Activated T-cell treated with anti-CD3 and anti-CD28 coated beads, Interleukin-2, amount 50 U/mL, for 4 hours (primary cell): ENCODE measurements around the gene PER2. TPM values are rescaled to one million over a fixed set of nuclear protein-coding genes. Genes with fewer than 3 reads are reported as not detected.
"Not testable (repeated sequence)": the region's sequence is repeated elsewhere in the genome, so short reads cannot be mapped to it uniquely, and the experiment has no call there.

Experiments
- ATAC-seq, 2 donors: fragments of 200-7000 bp; cut with Tn5 transposase; one replicate each; pipeline ENCODE4 v1.10.0; 2021
- DNase-seq: peaks from one replicate; pipeline ENCODE4 v3.0.0-alpha.2; 2020
- H3K27me3 Mint-ChIP-seq: one replicate; pipeline ENCODE4 v1.8.0; 2021; ENCODE audit warnings: low read depth, mixed read lengths
- H3K36me3 Mint-ChIP-seq: one replicate; pipeline ENCODE4 v1.8.0; 2022; ENCODE audit warnings: mixed read lengths; ENCODE audit not compliant: insufficient read depth
- H3K4me1 Mint-ChIP-seq: one replicate; pipeline ENCODE4 v1.8.0; 2021; ENCODE audit warnings: low read depth, mixed read lengths
- H3K4me3 Mint-ChIP-seq: one replicate; pipeline ENCODE4 v1.8.0; 2021; ENCODE audit warnings: mild to moderate bottlenecking, moderate library complexity, mixed read lengths
- H3K9me3 Mint-ChIP-seq: one replicate; pipeline ENCODE4 v1.8.0; 2021; ENCODE audit warnings: mixed read lengths
- total RNA-seq, 3 donors: library from RNA; stranded (reverse); gene quantifications; one replicate each; pipeline ENCODE4 v1.2.1, GENCODE V29; 2021

The PER2 gene, protein sequence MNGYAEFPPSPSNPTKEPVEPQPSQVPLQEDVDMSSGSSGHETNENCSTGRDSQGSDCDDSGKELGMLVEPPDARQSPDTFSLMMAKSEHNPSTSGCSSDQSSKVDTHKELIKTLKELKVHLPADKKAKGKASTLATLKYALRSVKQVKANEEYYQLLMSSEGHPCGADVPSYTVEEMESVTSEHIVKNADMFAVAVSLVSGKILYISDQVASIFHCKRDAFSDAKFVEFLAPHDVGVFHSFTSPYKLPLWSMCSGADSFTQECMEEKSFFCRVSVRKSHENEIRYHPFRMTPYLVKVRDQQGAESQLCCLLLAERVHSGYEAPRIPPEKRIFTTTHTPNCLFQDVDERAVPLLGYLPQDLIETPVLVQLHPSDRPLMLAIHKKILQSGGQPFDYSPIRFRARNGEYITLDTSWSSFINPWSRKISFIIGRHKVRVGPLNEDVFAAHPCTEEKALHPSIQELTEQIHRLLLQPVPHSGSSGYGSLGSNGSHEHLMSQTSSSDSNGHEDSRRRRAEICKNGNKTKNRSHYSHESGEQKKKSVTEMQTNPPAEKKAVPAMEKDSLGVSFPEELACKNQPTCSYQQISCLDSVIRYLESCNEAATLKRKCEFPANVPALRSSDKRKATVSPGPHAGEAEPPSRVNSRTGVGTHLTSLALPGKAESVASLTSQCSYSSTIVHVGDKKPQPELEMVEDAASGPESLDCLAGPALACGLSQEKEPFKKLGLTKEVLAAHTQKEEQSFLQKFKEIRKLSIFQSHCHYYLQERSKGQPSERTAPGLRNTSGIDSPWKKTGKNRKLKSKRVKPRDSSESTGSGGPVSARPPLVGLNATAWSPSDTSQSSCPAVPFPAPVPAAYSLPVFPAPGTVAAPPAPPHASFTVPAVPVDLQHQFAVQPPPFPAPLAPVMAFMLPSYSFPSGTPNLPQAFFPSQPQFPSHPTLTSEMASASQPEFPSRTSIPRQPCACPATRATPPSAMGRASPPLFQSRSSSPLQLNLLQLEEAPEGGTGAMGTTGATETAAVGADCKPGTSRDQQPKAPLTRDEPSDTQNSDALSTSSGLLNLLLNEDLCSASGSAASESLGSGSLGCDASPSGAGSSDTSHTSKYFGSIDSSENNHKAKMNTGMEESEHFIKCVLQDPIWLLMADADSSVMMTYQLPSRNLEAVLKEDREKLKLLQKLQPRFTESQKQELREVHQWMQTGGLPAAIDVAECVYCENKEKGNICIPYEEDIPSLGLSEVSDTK (N-terminal part only)
- 10 to 100 TPM; 22.8 to 25.4 (median 24.6) TPM for total RNA-seq

GRCh38 chr2:238287737-238288649 is at the start of gene PER2:
Gene PER2, minus strand, starts transcription at chr2:238288610. Its CDS starts 10,674 bp downstream, at chr2:238277936.
- Mint-ChIP-seq H3K4me1 (peaks cover 45% of the 10 kb centered on the region), H3K36me3 (no peaks in the 10 kb centered on the region), H3K4me3 (peak within 1 kb of the TSS; percentile 89), H3K27me3 (no peaks in the 10 kb centered on the region), H3K9me3 (no peaks in the 10 kb centered on the region)
- peak; percentile 23 to 25 for ATAC-seq
- peak; percentile 30 for DNase-seq

DNA sequence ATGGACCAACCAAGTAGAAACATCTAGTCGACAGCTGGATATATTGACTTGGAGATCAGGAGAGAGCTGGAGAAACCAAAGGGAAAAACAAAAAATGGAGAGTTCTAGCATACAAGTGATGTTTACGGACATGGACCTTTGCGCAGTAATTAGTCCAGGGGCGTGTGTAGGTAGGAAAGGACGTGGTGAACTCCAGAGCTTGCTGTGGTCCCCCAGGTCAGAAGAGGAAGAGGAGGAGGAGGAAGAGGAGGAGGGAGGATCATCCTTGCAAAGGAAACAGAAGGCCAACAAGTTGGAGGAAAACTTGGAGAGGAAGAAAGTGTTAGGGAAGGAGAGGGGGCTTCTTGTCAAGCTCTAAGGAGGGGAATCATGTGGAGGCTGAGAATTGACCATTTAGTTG is 49.4 kb upstream of the PER2 start:
- ATAC-seq: no peak
- H3K36me3 Mint-ChIP-seq: peaks cover 13% of the 10 kb centered on the region
- DNase-seq: no peak
- peaks cover 3% of the 10 kb centered on the region for H3K4me1 Mint-ChIP-seq
- H3K4me3 Mint-ChIP-seq: no peak overlapping the region
- no peaks in the 10 kb centered on the region for H3K9me3 Mint-ChIP-seq
- H3K27me3 Mint-ChIP-seq: no peaks in the 10 kb centered on the region

- DNase-seq (no peak), ATAC-seq (no peak)
- peaks cover 13% of the 10 kb centered on the region for H3K36me3 Mint-ChIP-seq
- no peak overlapping the region for H3K4me3 Mint-ChIP-seq
- no peaks in the 10 kb centered on the region for H3K9me3 Mint-ChIP-seq
- H3K4me1 Mint-ChIP-seq: peaks cover 3% of the 10 kb centered on the region
- H3K27me3 Mint-ChIP-seq: no peaks in the 10 kb centered on the region
Measured at GRCh38 chr2:238336793-238337444, 48.5 kb upstream of the PER2 start.

DNA sequence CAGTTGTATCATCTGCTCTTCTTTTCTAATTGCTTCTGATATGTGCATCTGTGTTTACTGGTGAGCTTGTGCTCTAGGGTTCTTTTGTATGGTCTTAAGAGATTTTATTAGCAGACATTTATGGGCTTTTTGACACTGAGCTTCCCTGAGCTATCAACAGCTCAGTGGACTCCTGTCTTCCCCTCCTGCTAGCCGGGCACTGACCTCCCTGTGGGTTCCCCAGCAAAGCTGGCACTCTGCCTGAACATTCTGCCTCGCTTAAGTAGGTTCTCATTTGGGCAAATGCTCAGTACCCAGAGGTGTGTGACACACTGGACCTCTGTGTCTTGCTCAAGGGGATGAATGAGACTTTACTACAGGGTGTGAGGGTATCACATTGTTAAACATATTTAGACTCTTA is 47.7 kb upstream of the PER2 start:
- Mint-ChIP-seq H3K9me3 (no peaks in the 10 kb centered on the region), H3K27me3 (no peaks in the 10 kb centered on the region), H3K4me3 (no peak overlapping the region), H3K36me3 (peaks cover 13% of the 10 kb centered on the region), H3K4me1 (peaks cover 3% of the 10 kb centered on the region)
- ATAC-seq (no peak), DNase-seq (no peak)

- peaks cover 13% of the 10 kb centered on the region for H3K36me3 Mint-ChIP-seq
- H3K27me3 Mint-ChIP-seq: not testable (repeated sequence)
Measured at GRCh38 chr2:238335591-238335990, 47.2 kb upstream of the PER2 start.

DNA sequence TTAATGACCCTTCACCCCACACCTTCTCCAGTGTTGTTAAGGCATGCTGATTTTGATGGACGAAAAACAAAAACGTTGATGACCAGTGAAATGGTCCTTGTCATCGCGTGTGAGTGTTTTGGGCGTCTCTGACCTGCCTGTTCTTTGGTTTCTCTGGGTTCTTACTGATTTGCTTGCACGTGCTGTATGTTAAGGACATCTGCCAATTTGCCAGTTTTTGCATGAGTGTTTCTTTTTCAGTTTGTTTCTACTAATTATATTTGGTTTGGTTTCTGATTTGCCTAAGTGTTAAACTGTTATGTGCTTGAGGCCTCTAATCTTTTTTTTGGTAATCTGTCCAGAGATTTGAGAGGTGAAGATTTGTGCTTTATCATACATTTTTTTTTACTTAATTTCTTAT is 46.5 kb upstream of the PER2 start:
- H3K9me3 Mint-ChIP-seq: no peaks in the 10 kb centered on the region

More at GRCh38 chr2:238335591-238335990, 47.2 kb upstream of the PER2 start:
- H3K9me3 Mint-ChIP-seq, DNase-seq, H3K4me3 Mint-ChIP-seq, ATAC-seq, H3K4me1 Mint-ChIP-seq: not testable (repeated sequence)

DNA sequence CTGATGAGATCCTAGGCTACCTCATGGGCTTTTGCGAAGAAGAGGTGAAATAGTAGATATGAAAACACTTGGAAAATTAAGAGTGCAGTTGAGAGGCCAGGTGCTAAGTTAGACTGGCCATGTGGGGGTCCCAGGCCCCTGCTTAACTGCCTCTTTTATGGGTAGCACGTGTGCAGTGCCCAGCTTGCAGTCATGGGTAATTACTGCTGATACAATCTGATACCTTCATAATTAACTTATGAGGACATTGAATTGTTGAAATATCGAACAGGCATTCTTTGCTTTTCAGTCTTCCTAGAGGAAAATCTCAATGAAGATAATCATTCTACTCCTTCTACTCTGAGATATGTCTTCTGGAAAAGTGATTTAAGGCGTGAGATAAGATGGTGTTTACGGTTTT is 43.5 kb upstream of the PER2 start:
- no peaks in the 10 kb centered on the region for H3K4me1 Mint-ChIP-seq
- no peaks in the 10 kb centered on the region for H3K27me3 Mint-ChIP-seq
- ATAC-seq (no peak), DNase-seq (no peak)
- peaks cover 38% of the 10 kb centered on the region for H3K36me3 Mint-ChIP-seq
- peaks cover 3% of the 10 kb centered on the region for H3K9me3 Mint-ChIP-seq
- no peak overlapping the region for H3K4me3 Mint-ChIP-seq

More for the DNA sequence above, 46.5 kb upstream of the PER2 start:
- H3K36me3 Mint-ChIP-seq: peaks cover 14% of the 10 kb centered on the region
- peaks cover 3% of the 10 kb centered on the region for H3K4me1 Mint-ChIP-seq
- H3K4me3 Mint-ChIP-seq: no peak overlapping the region
- DNase-seq: no peak
- ATAC-seq: no peak
- H3K27me3 Mint-ChIP-seq: no peaks in the 10 kb centered on the region

DNA sequence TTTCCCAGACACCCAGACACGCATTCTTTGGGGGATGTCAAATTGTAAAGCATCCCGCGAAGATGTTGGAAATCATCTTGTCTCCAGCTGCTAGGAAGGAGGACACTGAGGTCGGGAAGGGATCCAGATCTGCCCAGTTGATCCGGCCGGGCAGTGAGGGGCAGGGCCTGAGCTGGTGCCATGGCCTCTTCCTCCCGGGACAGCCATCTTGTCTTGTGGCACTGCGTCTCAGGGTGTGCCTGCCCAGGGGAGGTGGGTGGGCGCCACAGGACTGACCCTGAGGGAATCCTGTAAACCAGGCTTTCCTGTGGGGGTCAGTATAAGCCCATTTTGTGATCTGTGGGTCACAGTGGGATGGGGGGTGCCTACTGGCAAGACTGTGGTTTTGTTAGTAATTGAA is 42.0 kb upstream of the PER2 start:
- DNase-seq: no peak
- Mint-ChIP-seq H3K27me3 (no peaks in the 10 kb centered on the region), H3K9me3 (peaks cover 3% of the 10 kb centered on the region), H3K4me3 (no peak overlapping the region), H3K4me1 (no peaks in the 10 kb centered on the region), H3K36me3 (peaks cover 38% of the 10 kb centered on the region)
- ATAC-seq: no peak

DNA sequence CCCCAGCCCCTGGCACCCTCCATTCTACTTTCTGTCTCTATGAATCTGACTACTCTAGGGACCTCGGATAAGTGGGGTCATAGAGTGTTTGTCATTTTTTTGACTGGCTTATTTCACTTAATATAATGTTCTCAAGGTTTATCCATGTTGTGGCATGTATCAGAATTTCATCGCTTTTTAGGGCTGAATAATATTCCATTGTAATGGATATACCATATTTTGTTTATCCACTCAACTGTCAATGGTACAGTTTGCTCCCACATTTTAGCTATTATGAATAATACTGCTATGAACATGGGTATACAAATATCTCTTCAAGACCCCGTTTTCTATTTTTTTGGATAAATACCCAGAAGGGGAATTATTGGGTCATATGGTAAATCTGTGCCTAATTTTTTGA is 39.3 kb upstream of the PER2 start:
- H3K4me1 Mint-ChIP-seq: peaks cover 2% of the 10 kb centered on the region

DNA sequence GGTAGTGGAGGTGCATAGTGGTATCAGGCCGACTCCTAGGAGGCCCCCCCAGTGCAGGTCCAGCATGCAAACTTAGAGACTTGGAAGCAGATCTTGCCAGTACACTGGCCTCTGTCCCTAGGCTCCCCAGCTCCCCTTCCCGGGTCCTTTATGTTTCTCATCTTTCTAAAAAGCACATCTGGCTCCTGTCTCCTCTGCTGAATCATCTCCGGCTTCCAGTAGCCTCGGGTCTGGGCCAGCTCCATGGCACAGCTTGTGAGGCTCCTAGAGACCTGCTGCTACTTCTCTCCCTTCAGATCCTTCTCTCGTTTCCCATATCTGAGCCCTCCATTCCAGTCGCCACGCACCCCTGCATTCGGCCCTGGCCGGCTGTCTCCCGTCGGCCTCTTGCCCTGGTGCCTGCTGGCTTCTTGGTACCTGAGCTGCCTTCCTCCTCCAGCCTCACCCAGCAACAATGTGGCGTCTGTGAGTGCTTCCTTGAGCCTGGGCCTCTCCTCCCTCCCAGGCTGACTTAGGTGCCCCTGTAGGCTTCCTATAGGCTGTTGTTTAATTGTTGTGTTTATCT is 38.5 kb upstream of the PER2 start:
- ATAC-seq (no peak), DNase-seq (no peak)
- Mint-ChIP-seq H3K4me1 (peaks cover 5% of the 10 kb centered on the region), H3K4me3 (no peak overlapping the region), H3K36me3 (peaks cover 36% of the 10 kb centered on the region), H3K27me3 (no peaks in the 10 kb centered on the region), H3K9me3 (peaks cover 3% of the 10 kb centered on the region)

More for the DNA sequence above, 39.3 kb upstream of the PER2 start:
- no peak for ATAC-seq
- Mint-ChIP-seq H3K4me3 (no peak overlapping the region), H3K27me3 (no peaks in the 10 kb centered on the region), H3K36me3 (peaks cover 36% of the 10 kb centered on the region), H3K9me3 (peaks cover 3% of the 10 kb centered on the region)
- DNase-seq: no peak

GRCh38 chr2:238325694-238326093 is 37.3 kb upstream of the PER2 start:
- H3K4me1 Mint-ChIP-seq: peaks cover 13% of the 10 kb centered on the region
- H3K27me3 Mint-ChIP-seq: no peaks in the 10 kb centered on the region
- H3K4me3 Mint-ChIP-seq: no peak overlapping the region
- ATAC-seq (no peak), DNase-seq (no peak)
- peaks cover 36% of the 10 kb centered on the region for H3K36me3 Mint-ChIP-seq
- peaks cover 3% of the 10 kb centered on the region for H3K9me3 Mint-ChIP-seq

- Mint-ChIP-seq H3K36me3 (peaks cover 30% of the 10 kb centered on the region), H3K4me1 (peaks cover 18% of the 10 kb centered on the region)
- not testable (repeated sequence) for H3K4me3 Mint-ChIP-seq, H3K27me3 Mint-ChIP-seq, H3K9me3 Mint-ChIP-seq, DNase-seq, ATAC-seq
Measured at GRCh38 chr2:238324248-238324647, 35.8 kb upstream of the PER2 start.

DNA sequence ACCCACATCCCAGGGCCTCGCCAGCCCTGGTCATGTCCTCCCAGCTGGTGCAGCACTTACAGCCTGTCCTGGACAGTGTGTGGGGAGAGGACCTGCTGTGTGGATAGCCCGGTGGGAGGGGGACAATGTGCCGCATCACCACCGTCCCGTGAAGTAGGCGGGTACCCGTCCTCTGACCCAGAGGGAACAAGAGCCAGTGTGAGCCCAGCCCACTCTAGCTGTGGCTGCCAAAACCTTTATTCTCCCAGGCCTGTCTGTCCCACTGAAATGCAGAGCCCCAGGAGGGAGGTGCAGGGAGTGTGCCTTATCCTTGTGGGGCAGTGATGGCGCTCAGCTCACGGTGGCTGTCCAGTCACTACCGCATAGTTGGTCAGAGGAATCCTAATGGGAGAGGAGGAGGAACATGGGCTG is 33.6 kb upstream of the PER2 start:
- DNase-seq: no peak
- H3K9me3 Mint-ChIP-seq: no peaks in the 10 kb centered on the region
- H3K4me3 Mint-ChIP-seq: peak overlapping the region; percentile 80
- peaks cover 10% of the 10 kb centered on the region for H3K36me3 Mint-ChIP-seq
- H3K4me1 Mint-ChIP-seq: peaks cover 18% of the 10 kb centered on the region
- ATAC-seq: no peak
- H3K27me3 Mint-ChIP-seq: no peaks in the 10 kb centered on the region
